GM12878 (cell line): ENCODE data around the gene NEK5. TPM values are rescaled to one million over a fixed set of nuclear protein-coding genes. Genes with fewer than 3 reads are reported as not detected.

Experiments used
- ATAC-seq: fragments of 200-7000 bp; cut with Tn5 transposase; 3 replicates; pipeline ENCODE4 v1.9.1; 2020; ENCODE audit warnings: mild to moderate bottlenecking, moderate library complexity
- BruUV-seq: library from RNA; stranded (reverse); fragments of 400-500 nt; replicated peaks from 2 replicates; lab custom pipeline; 2021; lab: Mats Ljungman, UMichigan
- CTCF ChIA-PET: fragments of 300-600 bp; sonication (Branson Sonifier 250); formaldehyde crosslinking; extraction: SDS; loops from one replicate; lab custom pipeline; 2021; ENCODE audit warnings: inconsistent platforms; lab: Yijun Ruan, JAX
- POLR2A ChIA-PET: fragments of 350-600 bp; formaldehyde crosslinking; extraction: SDS; loops from one replicate; lab custom pipeline; 2021; ENCODE audit warnings: inconsistent platforms; lab: Charles Lee
- RAD21 ChIA-PET: fragments of 300-600 bp; sonication (Branson Sonifier 250); formaldehyde crosslinking; loops from one replicate; lab custom pipeline; 2023; ENCODE audit warnings: antibody characterized with exemption; ENCODE audit not compliant: unreplicated experiment; lab: Charles Lee
- SMC1A ChIA-PET: fragments of 300-600 bp; sonication (Branson Sonifier 250); formaldehyde crosslinking; loops from one replicate; lab custom pipeline; 2023; ENCODE audit not compliant: unreplicated experiment, uncharacterized antibody; lab: Charles Lee
- DNase-seq: peaks from one replicate; pipeline ENCODE4 v3.0.0-alpha.2; 2011; ENCODE audit warnings: low read depth, low spot score
- FAIRE-seq: peaks from 3 replicates; lab custom pipeline; 2011; peaks lifted over from hg19 to GRCh38; lab: Jason Lieb, UNC
- H2AFZ ChIP-seq: 2 replicates; pipeline ENCODE4 v1.6.0; 2011; ENCODE audit warnings: low read depth, low read length, control low read depth; ENCODE audit not compliant: control insufficient read depth
- H3K27ac ChIP-seq: 2 replicates; pipeline ENCODE4 v1.5.1; 2011; ENCODE audit warnings: control low read depth; ENCODE audit not compliant: control insufficient read depth, insufficient read depth
- H3K27me3 ChIP-seq, 2 experiments: replicated peaks in 1 of 2; 2 replicates each; pipeline versions ENCODE4 v1.6.0 to v1.6.1; 2011; ENCODE audit warnings: low read length in 1 of 2; ENCODE audit not compliant: control insufficient read depth in 2 of 2, insufficient read depth in 2 of 2
- H3K36me3 ChIP-seq, 2 experiments: 2 replicates each; pipeline ENCODE4 v1.5.1; 2011; ENCODE audit warnings: low read length in 1 of 2; ENCODE audit not compliant: control insufficient read depth in 2 of 2, insufficient read depth in 2 of 2
- H3K4me1 ChIP-seq: 2 replicates; pipeline ENCODE4 v1.6.1; 2011; ENCODE audit warnings: mild to moderate bottlenecking, low read length, moderate library complexity, mixed read lengths; ENCODE audit not compliant: control insufficient read depth, insufficient read depth
- H3K4me2 ChIP-seq: 2 replicates; pipeline ENCODE4 v1.6.0; 2011; ENCODE audit warnings: control low read depth; ENCODE audit not compliant: control insufficient read depth, insufficient read depth
- H3K4me3 ChIP-seq: fragments of 200-600 bp; sonication (generic); 2 replicates; pipeline ENCODE4 v1.5.1; 2016
- H3K79me2 ChIP-seq: 2 replicates; pipeline ENCODE4 v1.6.0; 2011; ENCODE audit warnings: low read length; ENCODE audit not compliant: control insufficient read depth, insufficient read depth
- H3K9ac ChIP-seq: 2 replicates; pipeline ENCODE4 v1.8.0; 2011; ENCODE audit warnings: low read length, control low read depth, mixed read lengths; ENCODE audit not compliant: control insufficient read depth, insufficient read depth
- H3K9me3 ChIP-seq: replicated peaks from 3 replicates; pipeline ENCODE4 v1.5.1; 2011; ENCODE audit warnings: mild to moderate bottlenecking, low read length; ENCODE audit not compliant: control insufficient read depth, insufficient read depth
- H4K20me1 ChIP-seq: 2 replicates; pipeline ENCODE4 v1.6.0; 2011; ENCODE audit not compliant: control insufficient read depth, insufficient read depth
- ASH2L ChIP-seq: fragments of 300-600, 200-600 bp; sonication (generic); IDR thresholded peaks from 2 replicates; pipeline ENCODE4 v1.6.1; 2017; ENCODE audit warnings: low read depth, mild to moderate bottlenecking, borderline replicate concordance
- EED ChIP-seq: sonication (generic); IDR thresholded peaks from 2 replicates; pipeline ENCODE4 v1.6.1; 2016; ENCODE audit warnings: antibody characterized with exemption, low read depth
- ESRRA ChIP-seq: IDR thresholded peaks from 2 replicates; pipeline ENCODE4 v1.6.1; 2012; ENCODE audit warnings: mild to moderate bottlenecking, low read length, improper control_type of control experiment
- IKZF1 ChIP-seq: fragments of 450-650 bp; conservative IDR thresholded peaks from 2 replicates; pipeline ENCODE4 v1.6.1; 2017; ENCODE audit warnings: antibody characterized with exemption, mild to moderate bottlenecking
- MEF2B ChIP-seq: fragments of 450-650 bp; IDR thresholded peaks from 2 replicates; pipeline ENCODE4 v1.6.1; 2018; ENCODE audit warnings: mild to moderate bottlenecking, moderate library complexity; ENCODE audit not compliant: partially characterized antibody, poor library complexity, severe bottlenecking
- RAD51 ChIP-seq: fragments of 450-650 bp; IDR thresholded peaks from 2 replicates; pipeline ENCODE4 v1.6.1; 2016; ENCODE audit warnings: moderate library complexity, mild to moderate bottlenecking, inconsistent platforms
- YBX1 ChIP-seq: fragments of 450-650 bp; IDR thresholded peaks from 2 replicates; pipeline ENCODE4 v1.6.1; 2016; ENCODE audit warnings: antibody characterized with exemption
- ZNF274 ChIP-seq: IDR thresholded peaks from one replicate; pipeline ENCODE4 v1.8.0; 2011; ENCODE audit not compliant: insufficient read length, insufficient read depth
- WGBS: methylation state at CpG from one replicate; pipeline ENCODE4 v1.1.6; 2016; ENCODE audit warnings: low lambda C conversion rate; ENCODE audit not compliant: insufficient replicate concordance, insufficient coverage; ENCODE audit errors: missing lambda C conversion rate; 5-methylcytosine and 5-hydroxymethylcytosine counted together
- in situ Hi-C: fragments of 300-500 bp; cut with MboI; formaldehyde crosslinking; loops from 9 replicates; pipeline ENCODE4 v1.14.3; 2018; ENCODE audit warnings: mixed read lengths
- intact Hi-C: fragments of 100-400 bp; cut with micrococcal nuclease; formaldehyde crosslinking; loops from one replicate; pipeline ENCODE4 v1.14.2; 2022; ENCODE audit not compliant: unreplicated experiment
- polyA plus RNA-seq, 11 experiments: library from polyadenylated mRNA; depleted of rRNA in 4 of 11; unstranded in 6 of 11; stranded (reverse) in 5 of 11; fragments of >200 nt; fragmentation: Nextera tagmentation in 4 of 11; fragmentation: Illumina TruSeq in 1 of 11; extraction: Ambion mirVana in 4 of 11; extraction: Trizol in 1 of 11; gene quantifications; 1 replicate in 1 of 11; 2 replicates in 10 of 11; pipeline versions ENCODE4 v1.2.1 to v1.2.3, GENCODE V29; 2011 to 2016; ENCODE audit warnings: inconsistent platforms in 2 of 11, missing spikeins in 2 of 11, low read depth in 1 of 11
- total RNA-seq, 4 experiments: library from RNA; depleted of rRNA in 3 of 4; stranded (reverse); fragments of >200 nt in 3 of 4; fragmentation: Illumina TruSeq in 1 of 4; extraction: Trizol in 1 of 4; gene quantifications; 2 replicates each; pipeline versions ENCODE4 v1.2.1 to v1.2.3, GENCODE V29; 2013 to 2021

Gene NEK5
- total and polyA plus RNA-seq, 10 of the 15 experiments (the other 5 are each of a cell fraction or from before 2014, with no cell fraction given) = 0.04 to 0.32 (median 0.20) TPM; not detected in 6

- H3K9ac ChIP-seq = no peak overlapping the region
- no peaks in the 10 kb centered on the region for H4K20me1 ChIP-seq
- H3K4me3 ChIP-seq = no peak overlapping the region
- in situ Hi-C loops (no loop called here), intact Hi-C loops (no loop called here)
- ChIA-PET SMC1A (no interaction called here), POLR2A (no interaction called here), CTCF (no interaction called here), RAD21 (interaction anchor here (1.1 kb wide), 1 partner anchor 8 kb away, joined by 3 read pairs; no protein-coding TSS in a partner anchor)
- H3K27ac ChIP-seq = no peak overlapping the region
- H3K9me3 ChIP-seq = no peaks in the 10 kb centered on the region
- H2AFZ ChIP-seq = no peak overlapping the region
- no peaks in the 10 kb centered on the region for H3K4me1 ChIP-seq
- TF ChIP-seq YBX1 (no peak), EED (no peak), ZNF274 (no peak), ESRRA (no peak)
- H3K79me2 ChIP-seq = no peaks in the 10 kb centered on the region
- no peak overlapping the region for H3K4me2 ChIP-seq
- DNase-seq (no peak), FAIRE-seq (no peak), ATAC-seq (no peak)
- no TSS peak for BruUV-seq
- H3K36me3 ChIP-seq = no peaks in the 10 kb centered on the region
- H3K27me3 ChIP-seq = no peaks in the 10 kb centered on the region
- 60% methylated on average over 1 of the region's 1 CpG for WGBS
Measured at GRCh38 chr13:52109116-52109670, 19.7 kb downstream of the NEK5 start.

DNA sequence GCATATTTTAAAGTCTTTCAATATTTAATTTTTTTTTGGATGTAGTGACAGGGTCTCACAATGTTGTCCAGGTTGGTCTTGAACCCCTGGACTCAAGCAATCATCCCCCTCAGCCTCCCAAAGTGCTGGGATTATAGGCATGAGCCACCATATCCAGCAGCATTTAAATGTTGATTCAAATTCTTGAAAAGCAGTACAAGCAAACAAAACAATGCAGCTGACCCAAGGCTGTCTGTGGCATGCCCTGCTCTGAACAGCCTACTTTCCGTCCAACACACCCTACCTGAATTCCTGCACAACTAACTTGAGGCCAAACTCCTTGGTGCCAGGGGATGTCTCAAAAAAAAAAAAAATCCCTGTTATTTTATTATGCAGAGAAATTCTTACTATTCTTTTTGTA lies 23.0 kb downstream of the NEK5 start:
- Histone ChIP-seq H3K9me3 (no peaks in the 10 kb centered on the region), H3K27me3 (no peaks in the 10 kb centered on the region), H3K4me1 (no peaks in the 10 kb centered on the region), H3K79me2 (no peaks in the 10 kb centered on the region), H3K4me2 (no peak overlapping the region), H3K27ac (no peak overlapping the region), H3K9ac (no peak overlapping the region)
- DNase-seq = no peak
- no peak for FAIRE-seq
- 53% methylated on average over 1 of the region's 1 CpG for WGBS
- in situ Hi-C loops = no loop called here
- RAD21 ChIA-PET = no interaction called here
- TF ChIP-seq ASH2L (no peak), MEF2B (no peak), IKZF1 (no peak), RAD51 (no peak)
- TF ChIP-seq, all 136 proteins: peak for 0
- CTCF ChIA-PET = no interaction called here
- no peak for ATAC-seq
- intact Hi-C loops = no loop called here
- H2AFZ ChIP-seq = no peak overlapping the region
- H3K36me3 ChIP-seq = no peaks in the 10 kb centered on the region
- H4K20me1 ChIP-seq = no peaks in the 10 kb centered on the region
- POLR2A ChIA-PET = interaction anchor here (0.7 kb wide), 1 partner anchor 333 kb away, joined by 3 read pairs; no protein-coding TSS in a partner anchor
- SMC1A ChIA-PET = no interaction called here
- no peak overlapping the region for H3K4me3 ChIP-seq
- no TSS peak for BruUV-seq
